GM12865 (cell line): ENCODE data around the gene XRCC4.

Source experiments
- DNase-seq: peaks from one replicate; pipeline ENCODE4 v3.0.0; 2010; ENCODE audit warnings: low read depth
- H3K4me3 ChIP-seq: 2 replicates; pipeline ENCODE4 v1.5.1; 2011; ENCODE audit warnings: mild to moderate bottlenecking, low read depth, low read length, control low read depth
- TF ChIP-seq, protein P1 (sequence below): IDR thresholded peaks from 2 replicates; pipeline ENCODE4 v1.5.1; 2011; ENCODE audit warnings: low read length, control low read depth, low read depth, inconsistent platforms; ENCODE audit not compliant: insufficient read depth; ENCODE audit errors: missing control alignments

Gene XRCC4

DNA sequence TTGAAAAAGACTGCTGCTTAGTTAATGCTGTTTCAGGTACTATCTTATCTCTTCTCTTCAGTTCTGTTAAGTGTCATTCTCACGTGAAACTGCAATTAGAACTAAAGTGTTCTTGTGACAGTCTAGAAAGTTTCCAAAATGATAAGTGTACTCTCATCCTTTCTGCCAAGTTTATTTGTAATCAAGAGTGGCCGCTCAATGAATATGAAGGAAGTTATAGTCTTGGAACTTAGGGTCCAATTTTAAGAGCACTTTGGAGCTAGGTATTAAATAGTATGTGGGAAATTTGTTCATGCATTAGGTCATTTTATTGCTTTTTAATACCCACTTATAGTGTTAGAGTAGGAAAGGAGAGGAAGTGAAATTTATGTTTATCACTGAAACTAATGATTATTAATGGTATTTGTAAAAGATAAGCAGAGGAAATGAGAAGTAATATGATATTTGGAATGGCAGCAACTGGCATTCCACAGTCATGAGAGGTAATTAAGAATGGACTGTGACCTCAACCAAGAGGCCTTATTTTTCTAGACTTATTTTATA is 20.4 kb downstream of the XRCC4 start:
- TF ChIP-seq, protein P1, sequence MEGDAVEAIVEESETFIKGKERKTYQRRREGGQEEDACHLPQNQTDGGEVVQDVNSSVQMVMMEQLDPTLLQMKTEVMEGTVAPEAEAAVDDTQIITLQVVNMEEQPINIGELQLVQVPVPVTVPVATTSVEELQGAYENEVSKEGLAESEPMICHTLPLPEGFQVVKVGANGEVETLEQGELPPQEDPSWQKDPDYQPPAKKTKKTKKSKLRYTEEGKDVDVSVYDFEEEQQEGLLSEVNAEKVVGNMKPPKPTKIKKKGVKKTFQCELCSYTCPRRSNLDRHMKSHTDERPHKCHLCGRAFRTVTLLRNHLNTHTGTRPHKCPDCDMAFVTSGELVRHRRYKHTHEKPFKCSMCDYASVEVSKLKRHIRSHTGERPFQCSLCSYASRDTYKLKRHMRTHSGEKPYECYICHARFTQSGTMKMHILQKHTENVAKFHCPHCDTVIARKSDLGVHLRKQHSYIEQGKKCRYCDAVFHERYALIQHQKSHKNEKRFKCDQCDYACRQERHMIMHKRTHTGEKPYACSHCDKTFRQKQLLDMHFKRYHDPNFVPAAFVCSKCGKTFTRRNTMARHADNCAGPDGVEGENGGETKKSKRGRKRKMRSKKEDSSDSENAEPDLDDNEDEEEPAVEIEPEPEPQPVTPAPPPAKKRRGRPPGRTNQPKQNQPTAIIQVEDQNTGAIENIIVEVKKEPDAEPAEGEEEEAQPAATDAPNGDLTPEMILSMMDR: no peak
- DNase-seq: peak; percentile 16
- H3K4me3 ChIP-seq: no peak overlapping the region

GRCh38 chr5:83099001-83099400 is 21.7 kb downstream of the XRCC4 start:
- DNase-seq: no peak
- TF ChIP-seq, protein P1: no peak
- H3K4me3 ChIP-seq: no peak overlapping the region

DNA sequence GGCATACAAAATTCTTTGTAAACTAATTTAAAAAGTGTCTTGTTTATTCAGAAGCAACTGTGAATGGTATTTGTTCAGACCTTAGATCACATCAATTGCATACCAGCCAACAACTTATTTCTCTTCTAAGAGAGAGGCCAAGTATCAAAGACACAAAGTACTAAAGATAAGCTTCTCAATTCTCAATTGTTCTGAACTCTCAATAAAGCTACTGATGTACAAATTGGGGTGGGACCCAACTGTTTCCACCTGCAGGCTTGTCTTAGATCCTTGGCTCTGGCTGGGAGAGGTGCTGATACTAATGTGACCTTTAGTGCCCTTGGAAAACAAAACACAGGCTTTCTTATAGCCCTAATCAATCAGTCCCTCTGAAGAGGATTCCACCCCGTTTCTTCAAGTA is 22.1 kb downstream of the XRCC4 start:
- TF ChIP-seq, protein P1: no peak
- no peak for DNase-seq
- H3K4me3 ChIP-seq: no peak overlapping the region

DNA sequence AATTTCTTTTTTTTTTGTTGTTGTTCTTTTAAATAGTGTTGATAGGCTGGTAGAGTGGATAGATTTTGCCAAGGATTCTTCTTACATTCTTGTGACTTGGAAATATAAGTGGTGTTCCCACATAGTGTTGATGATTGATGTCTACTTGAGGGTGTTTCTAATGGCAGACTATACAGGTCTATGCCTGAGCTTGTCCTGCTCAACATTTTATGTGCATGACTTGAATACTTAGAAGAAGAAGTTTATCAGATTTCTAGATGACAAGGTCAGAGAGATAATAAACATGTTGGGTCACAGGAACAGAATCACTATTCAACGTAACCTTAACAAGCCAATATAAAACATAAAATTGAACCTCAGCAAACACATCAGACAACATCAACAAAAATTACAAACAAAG is 24.2 kb downstream of the XRCC4 start:
- no peak for DNase-seq
- TF ChIP-seq, protein P1: no peak
- H3K4me3 ChIP-seq: no peak overlapping the region

DNA sequence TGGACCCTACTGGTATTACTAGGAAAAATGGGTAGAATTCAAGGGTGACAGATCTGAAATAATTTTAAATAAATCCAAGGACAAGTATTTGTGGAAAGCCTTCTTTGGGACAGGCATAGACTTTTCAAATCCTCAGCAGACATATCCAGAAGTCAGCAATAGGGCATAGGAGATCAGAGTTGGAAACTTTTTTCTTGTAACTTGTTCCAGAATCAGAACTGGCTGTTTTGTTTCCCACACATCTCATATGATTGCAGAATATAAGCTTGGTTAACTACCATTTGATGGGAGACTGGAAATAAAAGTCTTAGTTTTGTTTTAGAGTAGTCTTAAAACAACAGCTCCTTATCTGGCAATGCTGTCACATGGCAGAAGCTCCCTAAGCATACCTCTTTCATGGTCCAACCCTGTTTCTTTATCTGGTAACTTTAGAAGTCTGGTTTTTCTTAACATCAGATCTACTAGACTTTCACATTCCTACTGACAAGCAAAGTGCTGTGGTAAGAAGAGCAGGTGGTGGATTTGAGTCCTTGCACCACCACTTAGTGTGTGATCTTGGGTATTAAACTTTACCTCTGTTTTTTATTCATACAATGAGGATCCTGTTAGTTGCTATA is 25.1 kb downstream of the XRCC4 start:
- TF ChIP-seq, protein P1: no peak
- no peak for DNase-seq
- no peak overlapping the region for H3K4me3 ChIP-seq

GRCh38 chr5:83104021-83104420 is 26.7 kb downstream of the XRCC4 start:
- no peak for DNase-seq
- TF ChIP-seq, protein P1: no peak
- H3K4me3 ChIP-seq: no peak overlapping the region
